GM21423 (cell line): Measurements from ENCODE around the gene ALG5.

Experiments
- ATAC-seq: cut with Tn5 transposase; IDR thresholded peaks from one replicate; pipeline ENCODE4 v1.9.1; 2021; ENCODE audit warnings: mild to moderate bottlenecking, moderate library complexity; ENCODE audit not compliant: unreplicated experiment

The ALG5 gene

DNA sequence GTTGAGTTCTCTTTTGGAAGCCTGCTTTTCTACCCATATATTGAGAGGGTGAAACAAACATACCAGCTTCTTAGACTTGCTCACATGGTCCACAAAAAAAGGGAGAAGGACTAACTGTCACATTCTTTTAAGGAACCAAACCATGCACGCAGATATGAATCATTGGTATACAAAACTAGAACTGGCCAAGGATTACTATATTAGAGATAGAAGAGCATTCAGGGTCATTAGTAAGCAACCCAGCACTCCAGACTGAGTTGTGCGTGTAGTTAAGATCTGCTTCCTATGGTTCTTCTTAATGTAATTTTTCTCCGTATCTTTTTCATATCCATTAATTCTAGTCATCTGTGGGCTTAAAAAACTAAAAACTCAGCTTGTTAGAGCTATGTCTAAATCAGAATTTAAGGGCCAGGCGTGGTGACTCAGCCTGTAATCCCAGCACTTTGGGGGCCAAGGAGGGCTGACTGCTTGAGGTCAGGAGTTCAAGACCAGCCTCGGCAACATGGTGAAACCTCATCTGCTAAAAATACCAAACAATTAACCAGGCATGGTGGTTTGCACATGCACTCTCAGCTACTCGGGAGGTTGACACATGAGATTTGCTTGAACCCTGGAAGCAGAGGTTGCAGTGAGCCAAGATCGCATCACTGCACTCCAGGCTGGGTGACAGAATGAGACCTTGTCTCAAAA is 19.6 kb downstream of the ALG5 start:
- no peak for ATAC-seq

GRCh38 chr13:36975172-36975571 is 24.0 kb downstream of the ALG5 start:
- no peak for ATAC-seq

- ATAC-seq = peak; percentile 81
Measured at GRCh38 chr13:36973621-36974295, 25.4 kb downstream of the ALG5 start.

- no peak for ATAC-seq
Measured at GRCh38 chr13:36973009-36973408, 26.1 kb downstream of the ALG5 start.

DNA sequence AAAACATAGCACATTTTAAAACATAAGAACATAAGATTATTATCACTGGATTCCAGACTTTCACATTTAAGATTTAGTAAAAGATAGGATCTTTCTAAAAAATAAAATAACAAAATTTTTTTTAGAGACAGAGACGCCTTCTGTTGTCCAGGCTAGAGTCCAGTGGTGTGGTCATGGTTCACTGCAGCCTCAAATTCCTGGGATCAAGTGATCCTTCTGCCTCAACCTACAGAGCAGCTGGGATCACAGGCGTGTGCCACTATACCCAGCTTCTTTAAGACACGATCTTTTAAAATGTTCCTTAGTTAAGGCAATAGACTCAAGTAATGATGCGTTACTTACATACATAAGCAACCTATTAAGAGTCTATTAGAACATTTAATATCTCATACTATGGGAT is 32.7 kb downstream of the ALG5 start:
- ATAC-seq = no peak

- ATAC-seq = no peak
Measured at GRCh38 chr13:36965767-36966166, 33.4 kb downstream of the ALG5 start.

GRCh38 chr13:36959456-36960116 is 39.6 kb downstream of the ALG5 start:
- ATAC-seq = no peak

DNA sequence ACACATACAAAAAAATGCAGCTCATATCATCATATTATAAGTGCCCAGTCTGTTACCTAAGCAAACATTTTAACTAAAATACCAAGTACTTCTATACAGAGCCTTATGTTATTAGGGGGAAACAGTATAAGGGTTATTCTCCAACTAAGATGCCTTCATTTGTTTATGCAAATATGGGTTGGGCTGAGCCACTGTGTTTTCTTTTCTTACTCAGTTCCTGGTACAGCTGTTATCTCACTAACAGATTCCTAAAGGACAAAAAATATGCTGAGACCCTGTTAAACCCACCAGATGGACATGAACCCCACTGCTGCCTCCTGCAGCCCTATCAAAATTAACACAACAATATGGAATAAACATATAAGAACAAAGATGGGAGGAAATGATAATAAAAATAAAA is 44.6 kb downstream of the ALG5 start:
- no peak for ATAC-seq

DNA sequence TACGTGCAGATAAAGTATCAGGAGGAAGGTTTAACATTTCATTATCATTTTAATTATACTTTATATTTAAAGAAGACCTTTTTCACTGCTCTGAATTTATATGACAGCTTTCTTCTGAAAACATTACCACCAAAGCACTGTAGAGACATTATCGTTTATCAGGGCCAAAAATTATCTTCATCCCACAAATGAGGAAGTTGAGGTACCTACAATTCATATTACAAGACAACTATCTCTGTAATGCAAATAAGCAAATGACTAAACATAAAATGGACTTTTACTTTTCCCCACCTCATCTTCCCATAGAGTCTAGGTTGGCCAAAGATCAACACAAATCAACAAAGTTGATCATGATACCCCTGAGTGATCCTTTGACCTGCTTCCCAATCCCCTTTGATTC is 48.2 kb downstream of the ALG5 start:
- no peak for ATAC-seq

DNA sequence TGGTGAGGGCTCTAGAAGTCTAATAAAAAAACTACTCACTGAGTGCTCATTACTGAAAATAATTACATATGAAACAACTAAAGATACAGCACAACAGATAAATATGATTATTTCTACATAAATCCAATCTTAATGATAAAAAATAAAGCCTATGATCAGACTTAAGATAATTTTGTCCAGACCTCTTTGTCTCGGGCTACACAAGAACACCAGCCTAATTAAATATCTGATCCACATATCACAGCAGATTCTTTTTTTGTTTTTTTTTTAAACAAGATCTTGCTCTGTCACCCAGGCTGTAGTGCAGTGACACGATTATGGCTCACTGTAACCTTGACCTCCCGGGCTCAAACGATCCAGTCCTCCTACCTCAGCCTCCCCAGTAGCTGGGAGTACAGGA is 48.8 kb downstream of the ALG5 start:
- no peak for ATAC-seq

GRCh38 chr13:36945078-36945477 is 54.1 kb downstream of the ALG5 start:
- ATAC-seq = no peak

DNA sequence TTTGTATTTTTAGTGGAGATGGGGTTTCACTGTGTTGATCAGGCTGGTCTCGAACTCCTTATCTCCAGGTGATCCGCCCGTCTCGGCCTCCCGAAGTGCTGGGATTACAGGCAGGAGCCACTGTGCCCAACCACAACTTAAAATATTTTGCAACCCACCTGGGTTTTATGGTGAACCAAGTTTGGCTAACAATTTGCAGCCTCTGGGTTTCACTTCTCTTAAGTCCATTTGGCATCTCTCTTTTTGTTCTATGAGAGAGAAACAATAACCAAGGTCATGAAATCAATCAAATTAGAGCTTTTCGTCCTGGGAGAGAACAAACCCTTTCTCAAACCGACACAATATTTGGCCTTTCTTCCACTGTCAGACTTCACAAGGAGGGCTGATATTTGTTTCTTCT is 73.5 kb downstream of the ALG5 start:
- ATAC-seq = no peak

- ATAC-seq = no peak
Measured at GRCh38 chr13:36924001-36924400, 75.1 kb downstream of the ALG5 start.

- ATAC-seq = no peak
Measured at GRCh38 chr13:36921631-36922301, 77.4 kb downstream of the ALG5 start.

GRCh38 chr13:36920616-36921185 is 78.4 kb downstream of the ALG5 start:
- no peak for ATAC-seq

DNA sequence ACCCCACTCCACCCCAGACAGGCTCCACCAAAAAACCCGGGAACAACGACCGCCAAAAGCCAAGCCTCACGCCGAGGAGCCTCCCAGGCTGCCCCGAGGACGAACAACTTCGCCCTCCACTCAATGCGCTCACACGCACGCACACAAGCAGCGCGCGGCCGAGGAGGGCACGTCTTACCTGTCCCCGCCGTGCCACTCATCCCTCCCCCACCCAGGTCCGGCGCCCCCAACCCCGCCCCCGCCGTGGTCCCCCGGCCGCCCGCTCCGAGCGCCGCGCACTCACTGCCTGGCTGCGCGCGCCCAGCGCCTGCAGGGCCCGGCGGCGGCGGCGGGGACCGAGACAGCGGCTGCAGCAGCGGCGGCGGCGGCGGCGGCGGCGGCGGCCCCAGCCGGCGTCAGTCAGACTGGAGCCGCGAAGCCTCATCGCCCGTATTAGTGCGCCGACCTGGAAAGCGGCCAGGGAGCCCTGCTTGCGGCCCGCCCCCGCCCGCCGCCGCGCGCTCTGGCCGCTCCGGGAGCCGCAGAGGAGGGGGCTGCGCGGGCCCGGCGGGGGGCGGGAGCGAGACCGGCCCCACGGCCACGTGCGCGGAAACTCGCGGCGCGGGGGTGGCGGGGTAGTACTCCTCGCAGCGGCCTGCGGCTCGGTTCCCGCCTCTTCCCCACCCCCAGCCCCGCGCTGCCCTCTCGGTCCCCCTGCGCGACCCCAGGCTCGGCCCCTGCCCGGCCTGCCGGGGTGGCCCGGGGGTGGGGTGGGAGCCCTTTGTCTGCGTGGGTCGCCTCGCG is 79.1 kb downstream of the ALG5 start, which contains the start of gene SMAD9:
SMAD9 (minus strand) TSS at position 406 of the 783 bp plus-strand sequence. CDS start 40,549 bp downstream, outside the sequence.
- ATAC-seq = no peak

DNA sequence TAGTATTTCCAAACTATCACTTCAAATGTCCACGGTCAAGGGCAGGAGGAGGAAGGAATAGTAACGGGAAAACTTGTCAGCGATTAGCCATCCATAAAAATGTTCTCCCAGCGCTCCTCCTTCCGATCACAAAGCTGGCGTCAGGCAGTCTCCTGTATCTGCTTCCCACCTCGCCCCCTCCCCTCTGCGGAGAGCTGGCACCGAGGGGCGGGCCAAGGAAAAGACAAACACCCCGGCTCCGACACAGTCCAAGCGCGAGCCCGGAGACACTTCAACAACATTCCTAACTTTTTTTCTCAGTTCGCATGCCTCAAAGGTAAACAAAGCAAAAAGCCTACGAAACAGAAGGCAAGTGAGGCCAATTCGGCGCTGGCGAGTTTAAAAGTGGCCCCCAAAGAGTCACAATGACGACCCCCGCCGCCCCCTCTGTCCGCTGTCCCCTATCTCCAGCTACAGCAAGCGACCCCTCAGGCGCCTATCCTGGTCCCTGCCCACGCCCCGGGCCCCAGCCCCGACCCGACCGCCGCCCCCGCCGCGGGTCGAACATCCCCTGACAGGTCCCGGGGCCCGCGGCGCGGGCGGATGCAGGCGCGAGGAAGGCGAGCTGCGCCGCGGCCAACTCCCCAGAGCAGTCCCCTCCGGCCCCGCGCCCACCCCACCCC is 79.8 kb downstream of the ALG5 start:
- no peak for ATAC-seq

DNA sequence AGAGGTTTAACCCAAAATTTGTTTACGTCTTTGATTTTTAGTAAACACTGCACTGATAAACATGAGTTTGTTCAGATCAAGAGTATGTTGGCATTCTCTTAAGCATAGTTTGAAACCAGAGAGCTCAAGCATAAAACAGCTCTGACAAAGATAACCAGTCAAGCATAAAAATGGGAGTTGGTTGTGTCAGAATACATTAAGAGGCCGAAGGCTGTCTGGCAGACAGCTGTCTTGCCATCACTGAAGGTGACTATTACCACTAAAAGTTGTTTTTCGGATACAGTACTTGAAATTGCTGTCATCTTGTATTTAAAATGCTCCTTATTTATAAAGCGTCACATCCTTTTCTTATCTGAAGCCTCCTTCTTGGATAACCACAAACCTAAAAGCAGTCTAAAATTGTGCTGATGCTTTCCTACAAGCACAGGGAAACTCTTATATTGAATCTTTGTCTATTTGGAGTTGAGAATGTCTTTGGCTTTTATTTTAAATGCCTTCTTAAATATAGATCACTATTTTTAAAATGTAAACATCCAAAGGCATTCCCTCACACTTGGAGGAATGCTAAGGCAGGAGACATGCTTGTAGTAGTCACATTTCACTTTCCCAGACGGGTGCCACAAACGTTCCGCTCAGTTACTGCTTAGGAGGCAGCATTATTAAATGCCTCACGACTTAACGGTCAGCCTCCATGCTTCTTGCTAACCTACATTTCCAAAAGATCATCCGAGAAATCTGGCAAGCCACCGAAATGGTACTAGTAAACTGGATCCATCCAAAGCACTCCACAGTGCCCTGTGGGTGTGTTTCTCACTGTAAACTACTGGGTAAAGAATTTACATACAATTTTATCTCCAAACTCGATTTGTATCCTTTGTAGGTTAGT is 80.7 kb downstream of the ALG5 start:
- ATAC-seq = no peak

DNA sequence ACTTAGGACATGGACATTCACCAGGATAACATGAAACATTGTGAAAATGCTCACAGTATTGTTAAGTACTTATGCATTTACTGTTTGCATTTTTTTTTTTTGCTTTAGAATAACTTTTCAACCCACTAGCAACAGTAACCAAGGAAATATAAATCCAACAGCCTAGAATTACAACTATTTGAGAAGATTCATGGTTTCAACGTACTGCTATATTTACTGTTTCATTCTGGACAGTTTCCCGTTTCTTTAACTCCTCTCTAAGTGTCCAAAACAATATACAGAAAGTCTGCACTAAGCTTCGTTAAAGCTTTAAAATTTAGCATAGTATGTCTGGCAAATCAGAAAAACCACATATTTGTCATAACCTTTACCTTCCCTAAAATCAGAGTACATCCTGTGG is 81.8 kb downstream of the ALG5 start:
- ATAC-seq = no peak
